PC-3 (cell line): ENCODE data around the gene PNCK. TPM values are rescaled to one million over a fixed set of nuclear protein-coding genes. Genes with fewer than 3 reads are reported as not detected.

Experiments
- ATAC-seq: fragments of 200-7000 bp; cut with Tn5 transposase; 2 replicates; pipeline ENCODE4 v1.9.1; 2020; ENCODE audit warnings: mild to moderate bottlenecking, moderate library complexity
- BruUV-seq: library from RNA; stranded (reverse); fragments of 400-500 nt; replicated peaks from 2 replicates; lab custom pipeline; 2021; lab: Mats Ljungman, UMichigan
- CTCF ChIA-PET: fragments of 300-600 bp; sonication (Branson Sonifier 250); formaldehyde crosslinking; loops from one replicate; lab custom pipeline; 2022; ENCODE audit warnings: antibody characterized with exemption; lab: Charles Lee
- POLR2A ChIA-PET: fragments of 300-600 bp; sonication (Branson Sonifier 250); formaldehyde crosslinking; loops from one replicate; lab custom pipeline; 2022; ENCODE audit warnings: antibody characterized with exemption; ENCODE audit not compliant: unreplicated experiment; lab: Charles Lee
- DNase-seq: peaks from one replicate; pipeline ENCODE4 v3.0.0-alpha.2; 2015
- H2AFZ ChIP-seq: fragments of 300-600 bp; sonication (generic); 2 replicates; pipeline ENCODE4 v1.6.0; 2016; ENCODE audit warnings: antibody characterized with exemption, low read length
- H3F3A ChIP-seq: fragments of 300-600 bp; sonication (generic); one replicate; pipeline ENCODE4 v1.6.0; 2017; ENCODE audit warnings: antibody characterized with exemption, low read length, control low read depth, mild to moderate bottlenecking; ENCODE audit not compliant: unreplicated experiment
- H3K27ac ChIP-seq: fragments of 300-600 bp; sonication (generic); 2 replicates; pipeline ENCODE4 v1.5.1; 2016; ENCODE audit warnings: mild to moderate bottlenecking, low read length
- H3K27me3 ChIP-seq: fragments of 300-600 bp; sonication (generic); 2 replicates; pipeline ENCODE4 v1.6.1; 2016; ENCODE audit warnings: low read length, mixed read lengths
- H3K36me3 ChIP-seq: fragments of 300-600 bp; sonication (generic); 2 replicates; pipeline ENCODE4 v1.6.1; 2016; ENCODE audit warnings: low read depth, mixed run types, low read length, mixed read lengths
- H3K4me1 ChIP-seq: fragments of 300-600 bp; sonication (generic); 2 replicates; pipeline ENCODE4 v1.5.1; 2016; ENCODE audit warnings: low read length; ENCODE audit not compliant: insufficient read depth
- H3K4me2 ChIP-seq: fragments of 300-600 bp; sonication (generic); 2 replicates; pipeline ENCODE4 v1.6.0; 2016; ENCODE audit warnings: low read length
- H3K4me3 ChIP-seq: fragments of 300-600 bp; sonication (generic); 2 replicates; pipeline ENCODE4 v1.5.1; 2016; ENCODE audit warnings: mild to moderate bottlenecking, low read length, mixed read lengths
- H3K79me2 ChIP-seq: fragments of 300-600 bp; sonication (generic); 2 replicates; pipeline ENCODE4 v1.6.1; 2017; ENCODE audit warnings: low read length, mixed read lengths
- H3K9ac ChIP-seq: fragments of 300-600 bp; sonication (generic); 2 replicates; pipeline ENCODE4 v1.6.0; 2016; ENCODE audit warnings: mild to moderate bottlenecking, low read length
- H3K9me2 ChIP-seq: fragments of 300-600 bp; sonication (generic); replicated peaks from 2 replicates; pipeline ENCODE4 v1.6.1; 2016; ENCODE audit warnings: mixed run types, low read length, mixed read lengths
- H3K9me3 ChIP-seq: fragments of 300-600 bp; sonication (generic); 2 replicates; pipeline ENCODE4 v1.6.1; 2016; ENCODE audit warnings: low read length, mixed read lengths
- H4K20me1 ChIP-seq: fragments of 300-600 bp; sonication (generic); 2 replicates; pipeline ENCODE4 v1.6.1; 2016; ENCODE audit warnings: low read length, mixed read lengths
- EZH2 ChIP-seq: fragments of 300-600 bp; sonication (generic); IDR thresholded peaks from one replicate; pipeline ENCODE4 v1.6.1; 2017; ENCODE audit warnings: antibody characterized with exemption, mild to moderate bottlenecking, low read length; ENCODE audit not compliant: unreplicated experiment
- EZH2phosphoT487 ChIP-seq: fragments of 300-600 bp; sonication (generic); IDR thresholded peaks from 2 replicates; pipeline ENCODE4 v1.6.1; 2018; ENCODE audit warnings: mild to moderate bottlenecking, antibody characterized with exemption, low read length, borderline replicate concordance
- intact Hi-C: fragments of 100-400 bp; cut with micrococcal nuclease; formaldehyde crosslinking; loops from 2 replicates; pipeline ENCODE4 v1.9.0; 2023
- total RNA-seq: library from RNA; depleted of rRNA; stranded (reverse); fragments of >200 nt; gene quantifications from 2 replicates; pipeline ENCODE4 v1.2.3, GENCODE V29; 2014
- TF ChIP-seq, protein P1 (sequence below): fragments of 300-600 bp; sonication (generic); conservative IDR thresholded peaks from 2 replicates; pipeline ENCODE4 v1.5.1; 2017; ENCODE audit warnings: antibody characterized with exemption, low read depth, mild to moderate bottlenecking, low read length

PNCK gene
- total RNA-seq, 1 experiment from 2014 or later = 1.0 TPM

DNA sequence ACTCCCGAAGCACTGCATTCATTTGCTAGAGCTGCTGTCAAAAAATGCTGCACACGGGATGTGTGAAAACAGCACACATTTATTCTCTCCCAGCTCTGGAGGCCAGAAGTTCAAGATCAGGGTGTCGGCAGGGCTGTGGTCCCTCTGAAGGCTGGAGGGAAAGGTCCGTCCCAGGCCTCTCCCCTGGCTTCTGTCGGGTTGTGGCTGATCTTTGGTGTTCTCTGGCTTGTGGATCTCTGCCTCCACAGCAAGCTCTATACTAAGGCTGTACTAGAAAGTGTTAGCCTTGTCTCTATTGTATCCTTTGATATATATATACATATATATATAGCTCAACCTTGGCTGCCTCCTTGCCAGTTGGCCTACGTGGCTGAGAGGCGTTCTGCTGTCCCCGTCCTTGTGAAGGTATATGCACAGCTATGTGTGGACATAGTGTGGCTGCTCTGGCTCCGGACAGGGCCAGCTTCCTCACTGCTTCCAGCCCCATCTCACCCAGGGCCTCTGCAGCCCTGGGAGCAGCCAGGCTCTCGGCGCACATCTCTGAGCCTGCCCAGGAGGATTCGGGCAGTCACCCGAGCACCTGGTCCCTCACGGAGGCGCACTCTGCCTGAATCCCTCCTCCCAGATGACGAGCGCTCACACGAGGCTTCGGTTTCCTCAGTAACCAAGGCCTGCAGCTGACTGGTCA is 41.6 kb downstream of the PNCK start:
- Histone ChIP-seq H3K9me2 (no peaks in the 10 kb centered on the region), H3K4me2 (no peak overlapping the region), H3K4me3 (no peak overlapping the region), H3K27ac (no peak overlapping the region), H3K4me1 (no peaks in the 10 kb centered on the region), H4K20me1 (no peaks in the 10 kb centered on the region), H3K79me2 (no peaks in the 10 kb centered on the region), H3K36me3 (no peaks in the 10 kb centered on the region), H3K9me3 (no peaks in the 10 kb centered on the region), H2AFZ (no peak overlapping the region), H3F3A (no peaks in the 10 kb centered on the region), H3K9ac (no peak overlapping the region), H3K27me3 (no peaks in the 10 kb centered on the region; the same call in 1 of the 2 replicates)
- ATAC-seq (no peak), DNase-seq (no peak)
- CTCF ChIA-PET = no interaction called here
- intact Hi-C loops = no loop called here
- TF ChIP-seq EZH2phosphoT487 = no peak
- TF ChIP-seq EZH2 = no peak
- TF ChIP-seq, protein P1, sequence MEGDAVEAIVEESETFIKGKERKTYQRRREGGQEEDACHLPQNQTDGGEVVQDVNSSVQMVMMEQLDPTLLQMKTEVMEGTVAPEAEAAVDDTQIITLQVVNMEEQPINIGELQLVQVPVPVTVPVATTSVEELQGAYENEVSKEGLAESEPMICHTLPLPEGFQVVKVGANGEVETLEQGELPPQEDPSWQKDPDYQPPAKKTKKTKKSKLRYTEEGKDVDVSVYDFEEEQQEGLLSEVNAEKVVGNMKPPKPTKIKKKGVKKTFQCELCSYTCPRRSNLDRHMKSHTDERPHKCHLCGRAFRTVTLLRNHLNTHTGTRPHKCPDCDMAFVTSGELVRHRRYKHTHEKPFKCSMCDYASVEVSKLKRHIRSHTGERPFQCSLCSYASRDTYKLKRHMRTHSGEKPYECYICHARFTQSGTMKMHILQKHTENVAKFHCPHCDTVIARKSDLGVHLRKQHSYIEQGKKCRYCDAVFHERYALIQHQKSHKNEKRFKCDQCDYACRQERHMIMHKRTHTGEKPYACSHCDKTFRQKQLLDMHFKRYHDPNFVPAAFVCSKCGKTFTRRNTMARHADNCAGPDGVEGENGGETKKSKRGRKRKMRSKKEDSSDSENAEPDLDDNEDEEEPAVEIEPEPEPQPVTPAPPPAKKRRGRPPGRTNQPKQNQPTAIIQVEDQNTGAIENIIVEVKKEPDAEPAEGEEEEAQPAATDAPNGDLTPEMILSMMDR = no peak
- POLR2A ChIA-PET = no interaction called here
- BruUV-seq = no TSS peak

DNA sequence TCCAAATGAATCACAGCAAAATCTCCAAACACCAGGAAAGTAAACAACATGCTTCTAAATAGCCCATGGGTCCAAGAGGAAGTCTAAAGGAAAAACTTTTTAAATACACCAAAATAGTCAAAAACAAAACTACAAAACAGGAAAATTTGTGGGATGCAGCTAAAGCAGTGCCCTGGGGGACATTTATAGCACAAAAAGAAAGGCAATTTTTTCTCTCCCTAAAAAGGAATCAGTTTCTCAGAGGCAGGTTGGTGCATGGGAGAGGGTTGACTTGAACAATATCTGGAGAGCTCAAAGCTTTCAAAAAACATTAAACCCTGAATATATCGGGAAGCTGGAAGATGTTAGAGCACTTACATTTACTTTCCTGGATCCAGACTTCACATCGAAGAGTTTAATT is 42.3 kb downstream of the PNCK start:
- Histone ChIP-seq H3K9me3 (no peaks in the 10 kb centered on the region), H3K9ac (no peak overlapping the region), H3K4me3 (no peak overlapping the region), H3K27ac (no peak overlapping the region), H3K4me1 (no peaks in the 10 kb centered on the region), H4K20me1 (no peaks in the 10 kb centered on the region), H3K4me2 (no peak overlapping the region), H3K9me2 (no peaks in the 10 kb centered on the region), H2AFZ (no peak overlapping the region), H3F3A (no peaks in the 10 kb centered on the region), H3K79me2 (no peaks in the 10 kb centered on the region), H3K36me3 (no peaks in the 10 kb centered on the region), H3K27me3 (no peaks in the 10 kb centered on the region; the same call in 1 of the 2 replicates)
- intact Hi-C loops = no loop called here
- DNase-seq = no peak
- CTCF ChIA-PET = no interaction called here
- POLR2A ChIA-PET = no interaction called here
- ATAC-seq = no peak
- no peak for TF ChIP-seq EZH2
- BruUV-seq = no TSS peak

DNA sequence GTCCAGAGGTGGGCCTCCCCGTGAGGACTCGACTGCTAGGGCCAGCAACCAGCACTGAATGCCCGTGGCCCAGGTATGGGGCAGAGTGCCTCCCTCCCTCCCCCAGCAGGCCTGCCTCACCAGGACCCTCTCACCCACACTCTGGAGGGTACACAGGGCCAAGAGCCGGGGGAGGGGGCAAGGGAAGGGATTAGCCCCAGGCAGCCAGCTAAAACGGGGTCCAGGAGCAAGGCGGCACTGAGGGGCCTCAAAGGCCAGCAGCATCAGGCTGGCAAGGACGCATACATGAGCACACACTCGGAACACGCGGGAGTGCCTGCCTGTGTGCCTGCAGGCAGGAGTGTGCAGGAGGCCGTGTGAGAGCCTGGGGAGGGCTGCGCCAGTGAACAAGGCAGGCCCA is 44.9 kb downstream of the PNCK start:
- CTCF ChIA-PET = no interaction called here
- no peak for ATAC-seq

More for the DNA sequence above, 44.9 kb downstream of the PNCK start:
- Histone ChIP-seq H3K27ac (no peak overlapping the region), H3K4me1 (no peaks in the 10 kb centered on the region), H3K4me3 (no peak overlapping the region), H3K9me3 (no peaks in the 10 kb centered on the region), H3K4me2 (no peak overlapping the region), H3K9me2 (no peaks in the 10 kb centered on the region), H4K20me1 (no peaks in the 10 kb centered on the region), H3K27me3 (peaks cover 14% of the 10 kb centered on the region; the same call in 1 of the 2 replicates), H3K79me2 (no peaks in the 10 kb centered on the region), H3K9ac (no peak overlapping the region), H3F3A (no peaks in the 10 kb centered on the region), H3K36me3 (no peaks in the 10 kb centered on the region), H2AFZ (no peak overlapping the region)
- TF ChIP-seq, protein P1 = no peak
- TF ChIP-seq EZH2 (no peak), EZH2phosphoT487 (no peak)
- no TSS peak for BruUV-seq
- DNase-seq = no peak
- intact Hi-C loops = no loop called here
- POLR2A ChIA-PET = no interaction called here
